Tibial nerve (tissue), 4 donors: Measurements from ENCODE around the gene NUDCD2.

Experiments used
- CTCF ChIP-seq, 5 experiments: fragments of 200-600 bp in 3 of 5; fragments of 450-650 bp in 2 of 5; sonication (generic) in 3 of 5; IDR thresholded peaks; one replicate each; pipeline ENCODE4 v1.5.1; 2016 to 2019; ENCODE audit warnings: antibody characterized with exemption in 5 of 5, mild to moderate bottlenecking in 3 of 5, moderate library complexity in 2 of 5
- EP300 ChIP-seq, 2 donors: sonication (generic); formaldehyde crosslinking; IDR thresholded peaks; one replicate each; pipeline ENCODE4 v1.6.1; 2017; ENCODE audit warnings: antibody characterized with exemption in 2 of 2, mild to moderate bottlenecking in 1 of 2
- POLR2A ChIP-seq, 2 donors: fragments of 450-650 bp; IDR thresholded peaks; one replicate each; pipeline ENCODE4 v1.6.1; 2017; ENCODE audit warnings: antibody characterized with exemption in 2 of 2, mild to moderate bottlenecking in 2 of 2, moderate library complexity in 2 of 2

GRCh38 chr5:163453705-163454104, 6.2 kb downstream of the NUDCD2 start:
- TF ChIP-seq CTCF (IDR thresholded peaks at IDR 0.05) (no peak), POLR2A (IDR thresholded peaks at IDR 0.05) (no peak), EP300 (IDR thresholded peaks at IDR 0.05) (no peak)
